ENCODE results near the gene PPFIA4.

PPFIA4 gene

DNA sequence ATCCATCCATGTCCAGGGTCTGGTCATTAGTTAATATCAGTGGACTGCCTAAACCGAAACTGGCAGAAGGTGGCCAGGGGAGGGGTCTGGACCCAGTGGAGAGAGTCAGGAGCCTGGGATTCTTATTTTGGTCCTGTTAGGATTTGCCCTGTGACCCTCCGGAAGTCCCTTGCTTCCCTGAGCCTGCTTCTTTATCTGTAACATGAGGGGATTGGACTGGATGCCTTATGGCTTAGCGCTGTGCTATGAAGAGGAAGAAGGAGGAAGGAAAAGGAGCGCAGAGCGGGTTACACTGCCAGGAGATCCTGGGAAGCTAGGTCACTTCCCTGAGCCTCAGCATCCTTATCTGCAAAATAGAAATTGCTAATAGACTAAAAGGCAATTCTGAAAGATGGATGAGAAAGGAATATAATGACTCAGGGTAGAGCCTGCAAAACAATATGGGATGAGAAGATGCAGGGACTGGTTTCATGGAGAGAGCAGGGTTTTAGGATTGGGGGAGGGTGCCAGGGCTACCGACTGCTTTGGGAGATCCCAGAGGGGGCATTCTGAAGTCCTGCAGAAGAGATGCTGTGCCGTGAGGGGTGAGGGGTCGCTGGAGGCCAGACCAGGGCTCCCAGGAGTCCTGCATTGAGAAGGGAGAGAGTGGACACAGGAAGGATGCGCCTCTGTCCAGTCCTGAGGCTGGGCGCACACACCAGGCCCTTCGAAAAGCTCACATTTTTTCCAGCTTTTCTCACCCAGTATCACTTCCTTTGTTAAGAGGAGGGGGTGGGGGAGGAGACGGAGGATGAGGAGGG is 100.8 kb downstream of the PPFIA4 start:
- no peak for DNase-seq (ENCODE audit: low read depth)

- no peak for DNase-seq (ENCODE audit: low read depth)
Observed at GRCh38 chr1:203127666-203128430, 101.6 kb downstream of the PPFIA4 start, which contains the start of gene ADORA1. Gene ADORA1 (plus strand): TSS chr1:203127726. CDS start chr1:203128842, 1,116 bp downstream.

DNA sequence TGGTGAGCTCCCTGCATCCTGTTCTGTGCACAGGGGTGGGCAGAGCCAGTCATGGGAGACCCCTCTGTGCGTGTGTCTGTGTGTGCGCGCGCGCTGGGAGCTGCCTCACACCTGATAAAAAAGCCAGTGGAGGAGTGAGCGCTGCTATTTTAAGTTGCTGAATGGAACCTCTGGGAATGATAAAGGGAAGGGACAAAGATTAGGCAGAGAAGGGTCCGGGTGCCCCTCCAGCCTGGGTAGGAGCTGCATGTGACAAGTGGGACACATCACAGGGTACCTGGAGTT is 102.1 kb downstream of the PPFIA4 start:
- DNase-seq (ENCODE audit: low read depth): no peak
